CD4-positive, alpha-beta T cell (primary cell): ENCODE data around the gene NFIC. TPM values are rescaled to one million over a fixed set of nuclear protein-coding genes. Genes with fewer than 3 reads are reported as not detected.

Experiments used
- ATAC-seq: fragments of 200-7000 bp; cut with Tn5 transposase; one replicate; pipeline ENCODE4 v1.10.0; 2022; ENCODE audit warnings: mild to moderate bottlenecking; ENCODE audit not compliant: poor library complexity
- CTCF ChIA-PET: fragments of 350-600 bp; sonication (Branson Sonifier 250); formaldehyde crosslinking; loops from one replicate; lab custom pipeline; 2021; ENCODE audit warnings: antibody characterized with exemption, inconsistent platforms; lab: Charles Lee
- POLR2A ChIA-PET: fragments of 350-600 bp; sonication (Branson Sonifier 250); formaldehyde crosslinking; loops from one replicate; lab custom pipeline; 2021; ENCODE audit warnings: antibody characterized with exemption, inconsistent platforms; lab: Charles Lee
- DNase-seq, 14 experiments: peaks; one replicate each; pipeline ENCODE4 v3.0.0-alpha.2; 2013 to 2020; ENCODE audit warnings: mixed read lengths in 2 of 14
- H3K27ac ChIP-seq, 2 donors: one replicate each; pipeline versions ENCODE4 v1.5.1 to v1.7.0; 2013; ENCODE audit warnings: low read length in 2 of 2, low read depth in 1 of 2, mild to moderate bottlenecking in 1 of 2
- H3K27me3 ChIP-seq, 2 experiments: 1 replicate in 1 of 2; 2 replicates in 1 of 2; pipeline versions ENCODE4 v1.6.1 to v1.7.0; 2013; ENCODE audit warnings: low read length in 2 of 2, control low read depth in 1 of 2, mild to moderate bottlenecking in 1 of 2, moderate library complexity in 1 of 2; ENCODE audit not compliant: insufficient read depth in 2 of 2, control insufficient read depth in 1 of 2
- H3K36me3 ChIP-seq: one replicate; pipeline ENCODE4 v1.6.1; 2013; ENCODE audit warnings: low read length, control low read depth; ENCODE audit not compliant: insufficient read depth
- H3K4me1 ChIP-seq: one replicate; pipeline ENCODE4 v1.6.1; 2013; ENCODE audit warnings: low read length, control low read depth; ENCODE audit not compliant: insufficient read depth
- H3K4me3 ChIP-seq: one replicate; pipeline ENCODE4 v1.5.1; 2013; ENCODE audit warnings: mild to moderate bottlenecking, low read length, moderate library complexity
- H3K9me3 ChIP-seq, 2 experiments: 1 replicate in 1 of 2; 2 replicates in 1 of 2; pipeline versions ENCODE4 v1.6.1 to v1.7.0; 2013; ENCODE audit warnings: low read length in 2 of 2, mild to moderate bottlenecking in 2 of 2, control low read depth in 1 of 2, moderate library complexity in 1 of 2; ENCODE audit not compliant: control insufficient read depth in 1 of 2, insufficient read depth in 1 of 2
- H3K27ac Mint-ChIP-seq: one replicate; pipeline ENCODE4 v1.8.0; 2020; ENCODE audit warnings: mixed read lengths
- H3K27me3 Mint-ChIP-seq: one replicate; pipeline ENCODE4 v1.8.0; 2021; ENCODE audit warnings: mixed read lengths
- H3K36me3 Mint-ChIP-seq: one replicate; pipeline ENCODE4 v1.8.0; 2021; ENCODE audit warnings: low read depth, mixed read lengths
- H3K4me1 Mint-ChIP-seq: one replicate; pipeline ENCODE4 v1.8.0; 2021; ENCODE audit warnings: low read depth, mixed read lengths
- H3K4me3 Mint-ChIP-seq: one replicate; pipeline ENCODE4 v1.8.0; 2020; ENCODE audit warnings: mild to moderate bottlenecking, mixed read lengths
- H3K9me3 Mint-ChIP-seq: one replicate; pipeline ENCODE4 v1.8.0; 2020; ENCODE audit warnings: mixed read lengths
- CTCF ChIP-seq: fragments of 200-600 bp; IDR thresholded peaks from one replicate; pipeline ENCODE4 v1.8.0; 2022; ENCODE audit warnings: antibody characterized with exemption, mild to moderate bottlenecking
- intact Hi-C, 2 experiments: fragments of 100-400 bp; cut with DNase I in 1 of 2; cut with micrococcal nuclease in 1 of 2; formaldehyde crosslinking; loops; one replicate each; pipeline versions ENCODE4 v1.15.1 to v1.9.0; 2023 to 2025; cut with DNase I, micrococcal nuclease
- total RNA-seq, 174 experiments: library from RNA in 2 of 174; stranded (reverse) in 2 of 174; gene quantifications; one replicate each; pipeline ENCODE4 v1.2.3 and lab custom pipeline; 2021 to 2026

NFIC gene
- total RNA-seq, 2 experiments from 2014 or later: 22.1 to 22.2 TPM

- Mint-ChIP-seq H3K9me3 (no peaks in the 10 kb centered on the region), H3K36me3 (no peaks in the 10 kb centered on the region), H3K27ac (no peak overlapping the region), H3K4me3 (peak overlapping the region; percentile 52), H3K4me1 (peaks cover 17% of the 10 kb centered on the region), H3K27me3 (peaks cover 4% of the 10 kb centered on the region)
- no peaks in the 10 kb centered on the region for H3K9me3 ChIP-seq
- H3K36me3 ChIP-seq: no peaks in the 10 kb centered on the region
- no peak for TF ChIP-seq CTCF
- no peaks in the 10 kb centered on the region for H3K27me3 ChIP-seq
- CTCF ChIA-PET: interaction anchor here (1.0 to 1.2 kb wide), 2 partner anchors 151 to 174 kb away, joined by 3 to 4 read pairs; no protein-coding TSS in a partner anchor
- ATAC-seq (peak; percentile 9), DNase-seq (peak in 2 of 14 experiments; percentile 20 to 28)
- H3K4me3 ChIP-seq: peak overlapping the region; percentile 20
- POLR2A ChIA-PET: interaction anchor here (0.6 to 1.3 kb wide), 4 partner anchors 76 to 285 kb away, joined by 3 to 4 read pairs (median 3); no protein-coding TSS in a partner anchor
- H3K4me1 ChIP-seq: peaks cover 17% of the 10 kb centered on the region
- intact Hi-C loops: no loop called here
- H3K27ac ChIP-seq: no peak overlapping the region
These were observed 112.2 kb downstream of the NFIC start for GRCh38 chr19:3478409-3479176.

DNA sequence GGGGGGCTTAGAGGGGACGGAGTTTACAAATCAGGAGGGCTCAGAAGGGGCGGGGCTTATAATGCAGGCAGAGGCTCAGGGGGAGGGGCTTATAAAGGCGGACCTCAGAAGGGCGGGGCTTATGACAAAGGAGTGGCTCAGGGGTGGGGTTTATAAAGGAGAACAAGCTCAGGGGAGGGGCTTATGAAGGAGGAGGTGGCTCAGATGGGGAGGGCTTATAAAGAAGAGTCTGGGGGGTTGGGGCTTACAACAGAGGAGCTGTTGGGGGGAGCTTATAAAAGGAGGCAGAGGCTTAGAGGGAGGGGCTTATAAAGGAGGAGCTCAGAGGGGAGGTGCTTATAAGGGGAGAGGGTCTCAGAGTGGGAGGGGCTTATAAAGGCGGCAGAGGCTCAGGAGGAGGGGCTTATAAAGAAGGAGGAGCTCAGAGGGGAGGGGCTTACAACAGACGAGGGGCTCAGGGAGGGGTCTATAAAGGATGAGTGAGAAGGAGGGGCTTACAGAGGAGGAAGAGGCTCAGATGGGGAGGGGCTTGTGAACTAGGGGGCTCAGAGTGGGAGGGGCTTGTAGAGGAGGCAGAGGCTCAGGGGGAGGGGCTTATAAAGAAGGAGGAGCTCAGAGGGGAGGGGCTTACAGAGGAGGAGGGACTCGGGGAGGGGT is 112.9 kb downstream of the NFIC start:
- no peaks in the 10 kb centered on the region for H3K9me3 Mint-ChIP-seq
- intact Hi-C loops: no loop called here

More for the DNA sequence above, 112.9 kb downstream of the NFIC start:
- Histone ChIP-seq H3K36me3 (no peaks in the 10 kb centered on the region), H3K27ac (no peak overlapping the region), H3K9me3 (no peaks in the 10 kb centered on the region), H3K4me1 (peaks cover 17% of the 10 kb centered on the region), H3K27me3 (no peaks in the 10 kb centered on the region), H3K4me3 (no peak overlapping the region)
- DNase-seq (peak in 10 of 14 experiments; percentile 22 to 83 (median 44)), ATAC-seq (peak; percentile 74)
- H3K36me3 Mint-ChIP-seq: no peaks in the 10 kb centered on the region
- POLR2A ChIA-PET: interaction anchor here (0.7 to 1.3 kb wide), 3 partner anchors 75 to 284 kb away, joined by 3 to 4 read pairs (median 3); no protein-coding TSS in a partner anchor
- TF ChIP-seq CTCF: no peak
- CTCF ChIA-PET: interaction anchor here (1.0 to 1.2 kb wide), 2 partner anchors 152 to 174 kb away, joined by 3 to 4 read pairs; no protein-coding TSS in a partner anchor
- H3K27ac Mint-ChIP-seq: no peak overlapping the region
- no peak overlapping the region for H3K4me3 Mint-ChIP-seq
- H3K27me3 Mint-ChIP-seq: peaks cover 4% of the 10 kb centered on the region
- H3K4me1 Mint-ChIP-seq: peaks cover 17% of the 10 kb centered on the region
